Transverse colon (tissue), 4 donors: ENCODE results near the gene SCAMP3.

Source experiments
- EP300 ChIP-seq: sonication (generic); formaldehyde crosslinking; IDR thresholded peaks from one replicate; pipeline ENCODE4 v1.6.1; 2017; ENCODE audit warnings: antibody characterized with exemption, low read depth
- POLR2A ChIP-seq: fragments of 450-650 bp; IDR thresholded peaks from one replicate; pipeline ENCODE4 v1.6.1; 2016; ENCODE audit warnings: antibody characterized with exemption, mild to moderate bottlenecking, moderate library complexity
- POLR2AphosphoS5 ChIP-seq, 3 donors: sonication (generic); formaldehyde crosslinking; IDR thresholded peaks; one replicate each; pipeline ENCODE4 v1.6.1; 2016; ENCODE audit warnings: antibody characterized with exemption in 3 of 3
- TF ChIP-seq, protein P1 (sequence below), 5 experiments: fragments of 200-600 bp in 3 of 5; fragments of 450-650 bp in 2 of 5; sonication (generic) in 3 of 5; IDR thresholded peaks; 1 replicate in 2 of 5; 2 replicates in 3 of 5; pipeline ENCODE4 v1.5.1; 2016 to 2017; ENCODE audit warnings: antibody characterized with exemption in 5 of 5, inconsistent platforms in 3 of 5, mild to moderate bottlenecking in 2 of 5, moderate library complexity in 1 of 5

DNA sequence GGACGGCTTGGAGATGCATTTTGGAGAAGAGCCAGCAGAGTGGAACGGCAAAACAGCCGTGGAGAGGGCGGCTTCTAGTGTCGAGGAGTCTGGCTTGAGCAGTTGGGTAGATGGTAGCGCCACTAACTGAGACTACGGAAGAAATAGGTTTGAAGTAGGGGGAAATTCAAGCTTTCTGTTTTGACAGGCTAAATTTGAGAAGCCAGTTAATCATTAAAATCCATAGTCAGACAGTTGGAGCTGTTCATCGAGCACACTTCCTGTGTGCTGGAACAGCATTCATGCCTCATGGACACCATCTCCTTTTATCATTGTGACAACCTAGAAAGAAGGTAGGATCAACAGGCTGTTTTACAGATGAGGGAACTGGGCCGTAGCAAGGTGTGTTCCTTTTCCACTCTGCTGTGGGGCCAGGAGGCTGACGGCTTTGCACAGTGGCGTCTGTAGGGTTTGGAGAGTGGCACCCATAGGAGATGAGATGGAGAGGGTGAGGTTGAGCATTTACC lies 42.5 kb upstream of the SCAMP3 start:
- TF ChIP-seq POLR2A (no peak), POLR2AphosphoS5 (IDR thresholded peaks at IDR 0.05) (no peak), EP300 (no peak)
- TF ChIP-seq, protein P1, sequence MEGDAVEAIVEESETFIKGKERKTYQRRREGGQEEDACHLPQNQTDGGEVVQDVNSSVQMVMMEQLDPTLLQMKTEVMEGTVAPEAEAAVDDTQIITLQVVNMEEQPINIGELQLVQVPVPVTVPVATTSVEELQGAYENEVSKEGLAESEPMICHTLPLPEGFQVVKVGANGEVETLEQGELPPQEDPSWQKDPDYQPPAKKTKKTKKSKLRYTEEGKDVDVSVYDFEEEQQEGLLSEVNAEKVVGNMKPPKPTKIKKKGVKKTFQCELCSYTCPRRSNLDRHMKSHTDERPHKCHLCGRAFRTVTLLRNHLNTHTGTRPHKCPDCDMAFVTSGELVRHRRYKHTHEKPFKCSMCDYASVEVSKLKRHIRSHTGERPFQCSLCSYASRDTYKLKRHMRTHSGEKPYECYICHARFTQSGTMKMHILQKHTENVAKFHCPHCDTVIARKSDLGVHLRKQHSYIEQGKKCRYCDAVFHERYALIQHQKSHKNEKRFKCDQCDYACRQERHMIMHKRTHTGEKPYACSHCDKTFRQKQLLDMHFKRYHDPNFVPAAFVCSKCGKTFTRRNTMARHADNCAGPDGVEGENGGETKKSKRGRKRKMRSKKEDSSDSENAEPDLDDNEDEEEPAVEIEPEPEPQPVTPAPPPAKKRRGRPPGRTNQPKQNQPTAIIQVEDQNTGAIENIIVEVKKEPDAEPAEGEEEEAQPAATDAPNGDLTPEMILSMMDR (IDR thresholded peaks at IDR 0.05): no peak
